HCT116 (cell line): Measurements from ENCODE around the gene CIC.

ENCODE experiments used
- EZH2 ChIP-seq: fragments of 200-600 bp; sonication (generic); IDR thresholded peaks from 2 replicates; pipeline ENCODE4 v1.6.1; 2017; ENCODE audit warnings: antibody characterized with exemption, mixed run types
- EZH2phosphoT487 ChIP-seq: fragments of 200-600 bp; IDR thresholded peaks from 2 replicates; pipeline ENCODE4 v1.6.1; 2018; ENCODE audit warnings: antibody characterized with exemption, borderline replicate concordance
- POLR2A ChIP-seq: IDR thresholded peaks from 2 replicates; pipeline ENCODE4 v1.7.0; 2011; ENCODE audit warnings: borderline replicate concordance; ENCODE audit not compliant: insufficient read depth, insufficient read length; ENCODE audit errors: extremely low read depth
- POLR2AphosphoS5 ChIP-seq: IDR thresholded peaks from 2 replicates; pipeline ENCODE4 v1.6.1; 2011; ENCODE audit warnings: mild to moderate bottlenecking, low read depth, low read length, moderate library complexity
- RAD21 ChIP-seq: IDR thresholded peaks from 2 replicates; pipeline ENCODE4 v1.6.1; 2012; ENCODE audit warnings: low read depth, mild to moderate bottlenecking
- REST ChIP-seq: IDR thresholded peaks from 2 replicates; pipeline ENCODE4 v1.6.1; 2012; ENCODE audit warnings: low read depth
- SIN3A ChIP-seq: IDR thresholded peaks from 2 replicates; pipeline ENCODE4 v1.6.1; 2012; ENCODE audit warnings: low read depth
- TF ChIP-seq, protein P1 (sequence below), 3 experiments: fragments of 200-600 bp in 1 of 3; sonication (generic) in 1 of 3; IDR thresholded peaks in 2 of 3; conservative IDR thresholded peaks in 1 of 3; 2 replicates each; pipeline ENCODE4 v1.5.1; 2012 to 2017; ENCODE audit warnings: low read depth in 2 of 3, low read length in 2 of 3, antibody characterized with exemption in 1 of 3, borderline replicate concordance in 1 of 3, control low read depth in 1 of 3, mild to moderate bottlenecking in 1 of 3, mixed read lengths in 1 of 3, mixed run types in 1 of 3, moderate library complexity in 1 of 3; ENCODE audit not compliant: insufficient read depth in 1 of 3
- TF ChIP-seq, protein P2 (sequence below): IDR thresholded peaks from 2 replicates; pipeline ENCODE4 v1.6.1; 2012

DNA sequence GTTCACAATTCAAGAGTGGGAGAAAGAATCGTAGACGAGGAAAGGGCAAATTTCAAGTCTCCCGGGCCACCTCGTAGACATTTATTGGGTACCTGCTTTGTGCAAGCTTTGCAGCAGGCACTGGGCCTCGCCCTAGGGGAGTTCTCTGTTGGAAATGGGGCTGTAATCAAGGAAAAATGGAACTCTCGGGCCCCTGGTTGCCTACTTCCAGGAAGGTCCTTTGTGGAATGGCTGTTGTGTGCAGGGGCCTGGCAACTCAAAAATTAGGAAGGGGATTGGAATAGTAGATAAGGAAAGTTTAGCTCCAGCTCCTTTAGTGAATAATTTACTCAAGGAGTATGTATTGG, 48.3 kb upstream of the CIC start:
- TF ChIP-seq, protein P1, sequence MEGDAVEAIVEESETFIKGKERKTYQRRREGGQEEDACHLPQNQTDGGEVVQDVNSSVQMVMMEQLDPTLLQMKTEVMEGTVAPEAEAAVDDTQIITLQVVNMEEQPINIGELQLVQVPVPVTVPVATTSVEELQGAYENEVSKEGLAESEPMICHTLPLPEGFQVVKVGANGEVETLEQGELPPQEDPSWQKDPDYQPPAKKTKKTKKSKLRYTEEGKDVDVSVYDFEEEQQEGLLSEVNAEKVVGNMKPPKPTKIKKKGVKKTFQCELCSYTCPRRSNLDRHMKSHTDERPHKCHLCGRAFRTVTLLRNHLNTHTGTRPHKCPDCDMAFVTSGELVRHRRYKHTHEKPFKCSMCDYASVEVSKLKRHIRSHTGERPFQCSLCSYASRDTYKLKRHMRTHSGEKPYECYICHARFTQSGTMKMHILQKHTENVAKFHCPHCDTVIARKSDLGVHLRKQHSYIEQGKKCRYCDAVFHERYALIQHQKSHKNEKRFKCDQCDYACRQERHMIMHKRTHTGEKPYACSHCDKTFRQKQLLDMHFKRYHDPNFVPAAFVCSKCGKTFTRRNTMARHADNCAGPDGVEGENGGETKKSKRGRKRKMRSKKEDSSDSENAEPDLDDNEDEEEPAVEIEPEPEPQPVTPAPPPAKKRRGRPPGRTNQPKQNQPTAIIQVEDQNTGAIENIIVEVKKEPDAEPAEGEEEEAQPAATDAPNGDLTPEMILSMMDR (IDR thresholded peaks at IDR 0.05 in 2 of 3, conservative IDR thresholded peaks at IDR 0.05 in 1 of 3; ENCODE audit: borderline replicate concordance in 1 of 3, insufficient read depth in 1 of 3, low read depth in 2 of 3, low read length in 2 of 3), result no peak
- TF ChIP-seq POLR2A (no peak), REST (no peak), EZH2phosphoT487 (no peak), EZH2 (no peak), POLR2AphosphoS5 (no peak), SIN3A (no peak), RAD21 (no peak)
- TF ChIP-seq, protein P2, sequence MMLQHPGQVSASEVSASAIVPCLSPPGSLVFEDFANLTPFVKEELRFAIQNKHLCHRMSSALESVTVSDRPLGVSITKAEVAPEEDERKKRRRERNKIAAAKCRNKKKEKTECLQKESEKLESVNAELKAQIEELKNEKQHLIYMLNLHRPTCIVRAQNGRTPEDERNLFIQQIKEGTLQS, result no peak
